Caco-2 (cell line): ENCODE results near the gene MS4A5. TPM values are rescaled to one million over a fixed set of nuclear protein-coding genes. Genes with fewer than 3 reads are reported as not detected.

ENCODE experiments used
- BruUV-seq: library from RNA; stranded (reverse); fragments of 400-500 nt; replicated peaks from 2 replicates; lab custom pipeline; 2021; lab: Mats Ljungman, UMichigan
- CTCF ChIA-PET: fragments of 300-600 bp; sonication (Branson Sonifier 250); formaldehyde crosslinking; loops from one replicate; lab custom pipeline; 2022; ENCODE audit warnings: antibody characterized with exemption; lab: Charles Lee
- POLR2A ChIA-PET: fragments of 300-600 bp; sonication (Branson Sonifier 250); formaldehyde crosslinking; loops from one replicate; lab custom pipeline; 2022; ENCODE audit warnings: antibody characterized with exemption; lab: Charles Lee
- DNase-seq, 2 experiments: peaks; one replicate each; pipeline versions ENCODE4 v3.0.0 to v3.0.0-alpha.2; 2020 to 2022
- H3K27me3 ChIP-seq: replicated peaks from 2 replicates; pipeline ENCODE4 v1.6.0; 2011; ENCODE audit warnings: low read length; ENCODE audit not compliant: control insufficient read depth, insufficient read depth
- H3K36me3 ChIP-seq: 2 replicates; pipeline ENCODE4 v1.5.1; 2011; ENCODE audit warnings: low read length; ENCODE audit not compliant: control insufficient read depth, insufficient read depth
- H3K4me1 ChIP-seq: fragments of 250-450 bp; sonication (Bioruptor Pico); 2 replicates; pipeline ENCODE4 v1.5.1; 2020; ENCODE audit warnings: mild to moderate bottlenecking
- H3K4me3 ChIP-seq: 2 replicates; pipeline ENCODE4 v1.5.1; 2011; ENCODE audit warnings: low read depth, mild to moderate bottlenecking, control low read depth, low read length
- H3K9me3 ChIP-seq: fragments of 250-450 bp; sonication (Bioruptor Pico); 2 replicates; pipeline ENCODE4 v1.5.1; 2020; ENCODE audit warnings: mild to moderate bottlenecking, moderate library complexity
- H3K27ac Mint-ChIP-seq: one replicate; pipeline ENCODE4 v1.8.0; 2022; ENCODE audit warnings: mixed read lengths; ENCODE audit not compliant: unreplicated experiment
- H3K27me3 Mint-ChIP-seq: one replicate; pipeline ENCODE4 v1.8.0; 2022; ENCODE audit warnings: mixed read lengths; ENCODE audit not compliant: insufficient read depth, unreplicated experiment
- H3K36me3 Mint-ChIP-seq: one replicate; pipeline ENCODE4 v1.8.0; 2022; ENCODE audit warnings: mild to moderate bottlenecking, mixed read lengths; ENCODE audit not compliant: insufficient read depth, unreplicated experiment
- H3K4me1 Mint-ChIP-seq: one replicate; pipeline ENCODE4 v1.8.0; 2022; ENCODE audit warnings: low read depth, mixed read lengths; ENCODE audit not compliant: unreplicated experiment
- H3K4me3 Mint-ChIP-seq: one replicate; pipeline ENCODE4 v1.8.0; 2022; ENCODE audit warnings: mild to moderate bottlenecking, moderate library complexity, mixed read lengths; ENCODE audit not compliant: unreplicated experiment
- H3K9me3 Mint-ChIP-seq: one replicate; pipeline ENCODE4 v1.8.0; 2022; ENCODE audit warnings: mixed read lengths; ENCODE audit not compliant: unreplicated experiment
- intact Hi-C: fragments of 100-400 bp; cut with micrococcal nuclease; formaldehyde crosslinking; loops from one replicate; pipeline ENCODE4 v1.10.0; 2022; ENCODE audit not compliant: unreplicated experiment
- total RNA-seq: library from RNA; stranded (reverse); gene quantifications from 2 replicates; pipeline ENCODE4 v1.2.3, GENCODE V29; 2022
- TF ChIP-seq, protein P1 (sequence below), 2 experiments: fragments of 200-600 bp in 1 of 2; IDR thresholded peaks; 1 replicate in 1 of 2; 2 replicates in 1 of 2; pipeline versions ENCODE4 v1.5.1 to v1.8.0; 2011 to 2022; ENCODE audit warnings: antibody characterized with exemption in 1 of 2, control low read depth in 1 of 2, inconsistent platforms in 1 of 2, low read depth in 1 of 2, low read length in 1 of 2, mild to moderate bottlenecking in 1 of 2, moderate library complexity in 1 of 2; ENCODE audit not compliant: insufficient read depth in 1 of 2, severe bottlenecking in 1 of 2, unreplicated experiment in 1 of 2

Gene MS4A5
- total RNA-seq, 1 experiment from 2014 or later = not detected

GRCh38 chr11:60477035-60477445, 47.7 kb downstream of the MS4A5 start:
- Mint-ChIP-seq H3K36me3 (no peaks in the 10 kb centered on the region), H3K9me3 (no peaks in the 10 kb centered on the region), H3K4me1 (no peaks in the 10 kb centered on the region), H3K4me3 (no peak overlapping the region), H3K27me3 (peaks cover 17% of the 10 kb centered on the region), H3K27ac (no peak overlapping the region)
- intact Hi-C loops = no loop called here
- TF ChIP-seq, protein P1, sequence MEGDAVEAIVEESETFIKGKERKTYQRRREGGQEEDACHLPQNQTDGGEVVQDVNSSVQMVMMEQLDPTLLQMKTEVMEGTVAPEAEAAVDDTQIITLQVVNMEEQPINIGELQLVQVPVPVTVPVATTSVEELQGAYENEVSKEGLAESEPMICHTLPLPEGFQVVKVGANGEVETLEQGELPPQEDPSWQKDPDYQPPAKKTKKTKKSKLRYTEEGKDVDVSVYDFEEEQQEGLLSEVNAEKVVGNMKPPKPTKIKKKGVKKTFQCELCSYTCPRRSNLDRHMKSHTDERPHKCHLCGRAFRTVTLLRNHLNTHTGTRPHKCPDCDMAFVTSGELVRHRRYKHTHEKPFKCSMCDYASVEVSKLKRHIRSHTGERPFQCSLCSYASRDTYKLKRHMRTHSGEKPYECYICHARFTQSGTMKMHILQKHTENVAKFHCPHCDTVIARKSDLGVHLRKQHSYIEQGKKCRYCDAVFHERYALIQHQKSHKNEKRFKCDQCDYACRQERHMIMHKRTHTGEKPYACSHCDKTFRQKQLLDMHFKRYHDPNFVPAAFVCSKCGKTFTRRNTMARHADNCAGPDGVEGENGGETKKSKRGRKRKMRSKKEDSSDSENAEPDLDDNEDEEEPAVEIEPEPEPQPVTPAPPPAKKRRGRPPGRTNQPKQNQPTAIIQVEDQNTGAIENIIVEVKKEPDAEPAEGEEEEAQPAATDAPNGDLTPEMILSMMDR (IDR thresholded peaks at IDR 0.05; ENCODE audit: insufficient read depth in 1 of 2, low read depth in 1 of 2, low read length in 1 of 2, severe bottlenecking in 1 of 2, unreplicated experiment in 1 of 2) = no peak
- no peaks in the 10 kb centered on the region for H3K4me1 ChIP-seq
- no peaks in the 10 kb centered on the region for H3K27me3 ChIP-seq
- no TSS peak for BruUV-seq
- ChIA-PET CTCF (no interaction called here), POLR2A (no interaction called here)
- no peak for DNase-seq
- H3K36me3 ChIP-seq = no peaks in the 10 kb centered on the region
- no peak overlapping the region for H3K4me3 ChIP-seq
- peaks cover 2% of the 10 kb centered on the region; the same call in 1 of the 2 replicates for H3K9me3 ChIP-seq

GRCh38 chr11:60482361-60482760, 53.0 kb downstream of the MS4A5 start:
- no peaks in the 10 kb centered on the region for H3K27me3 ChIP-seq
- H3K4me1 ChIP-seq = no peaks in the 10 kb centered on the region
- no peak for DNase-seq
- CTCF ChIA-PET = interaction anchor here (0.5 kb wide), 1 partner anchor 709 kb away, joined by 4 read pairs; no protein-coding TSS in a partner anchor
- no peaks in the 10 kb centered on the region for H3K36me3 Mint-ChIP-seq
- no peak overlapping the region for H3K4me3 ChIP-seq
- H3K4me3 Mint-ChIP-seq = no peak overlapping the region
- no peaks in the 10 kb centered on the region for H3K4me1 Mint-ChIP-seq
- no peaks in the 10 kb centered on the region for H3K9me3 ChIP-seq
- POLR2A ChIA-PET = no interaction called here
- intact Hi-C loops = no loop called here
- H3K9me3 Mint-ChIP-seq = no peaks in the 10 kb centered on the region
- no peaks in the 10 kb centered on the region for H3K36me3 ChIP-seq
- H3K27ac Mint-ChIP-seq = no peak overlapping the region
- peaks cover 14% of the 10 kb centered on the region for H3K27me3 Mint-ChIP-seq
- no TSS peak for BruUV-seq
- TF ChIP-seq, protein P1 (IDR thresholded peaks at IDR 0.05; ENCODE audit: insufficient read depth in 1 of 2, low read depth in 1 of 2, low read length in 1 of 2, severe bottlenecking in 1 of 2, unreplicated experiment in 1 of 2) = no peak

GRCh38 chr11:60485987-60486386, 56.6 kb downstream of the MS4A5 start:
- CTCF ChIA-PET = no interaction called here
- intact Hi-C loops = loop anchor here (1.0 to 5.0 kb wide), 4 partner anchors 123 to 221 kb away; no protein-coding TSS in a partner anchor

More at GRCh38 chr11:60485987-60486386, 56.6 kb downstream of the MS4A5 start:
- peak; percentile 70 to 72 for DNase-seq
- Histone ChIP-seq H3K4me3 (no peak overlapping the region), H3K9me3 (no peaks in the 10 kb centered on the region), H3K27me3 (no peaks in the 10 kb centered on the region), H3K4me1 (no peaks in the 10 kb centered on the region), H3K36me3 (no peaks in the 10 kb centered on the region)
- H3K36me3 Mint-ChIP-seq = no peaks in the 10 kb centered on the region
- H3K4me3 Mint-ChIP-seq = no peak overlapping the region
- POLR2A ChIA-PET = no interaction called here
- peaks cover 3% of the 10 kb centered on the region for H3K27me3 Mint-ChIP-seq
- TF ChIP-seq, protein P1 (IDR thresholded peaks at IDR 0.05; ENCODE audit: insufficient read depth in 1 of 2, low read depth in 1 of 2, low read length in 1 of 2, severe bottlenecking in 1 of 2, unreplicated experiment in 1 of 2) = peak; percentile 83 to 93
- no TSS peak for BruUV-seq
- no peaks in the 10 kb centered on the region for H3K4me1 Mint-ChIP-seq
- no peak overlapping the region for H3K27ac Mint-ChIP-seq
- no peaks in the 10 kb centered on the region for H3K9me3 Mint-ChIP-seq
